Cardiac fibroblast (primary cell): Measurements from ENCODE around the gene PRR7.

Experiments used
- DNase-seq, 2 donors: peaks; one replicate each; pipeline versions ENCODE4 v3.0.0 to v3.0.0-alpha.2; 2010; ENCODE audit warnings: low read depth in 2 of 2
- H3K4me3 ChIP-seq, 2 donors: replicated peaks in 1 of 2; 1 replicate in 1 of 2; 2 replicates in 1 of 2; pipeline ENCODE4 v1.5.1; 2011; ENCODE audit warnings: low read depth in 2 of 2, low read length in 2 of 2, mild to moderate bottlenecking in 2 of 2, moderate library complexity in 1 of 2
- CTCF ChIP-seq: IDR thresholded peaks from one replicate; pipeline ENCODE4 v1.5.1; 2011; ENCODE audit warnings: low read depth, mild to moderate bottlenecking, low read length, inconsistent platforms

Gene PRR7

GRCh38 chr5:177504086-177505056 is 57.8 kb downstream of the PRR7 start:
- no peak for TF ChIP-seq CTCF
- H3K4me3 ChIP-seq = no peak overlapping the region
- no peak for DNase-seq

GRCh38 chr5:177505075-177505474 is 58.5 kb downstream of the PRR7 start:
- TF ChIP-seq CTCF = no peak
- DNase-seq = no peak

More at GRCh38 chr5:177505075-177505474, 58.5 kb downstream of the PRR7 start:
- no peak overlapping the region for H3K4me3 ChIP-seq
